Ovary (tissue), 3 donors: ENCODE measurements around the gene LCLAT1.

Experiments
- EP300 ChIP-seq: sonication (generic); formaldehyde crosslinking; IDR thresholded peaks from one replicate; pipeline ENCODE4 v1.6.1; 2017; ENCODE audit warnings: antibody characterized with exemption
- POLR2A ChIP-seq: fragments of 450-650 bp; IDR thresholded peaks from one replicate; pipeline ENCODE4 v1.6.1; 2017; ENCODE audit warnings: antibody characterized with exemption, mild to moderate bottlenecking, moderate library complexity
- TF ChIP-seq, protein P1 (sequence below), 3 donors: fragments of 450-650 bp in 2 of 3; fragments of 200-600 bp in 1 of 3; IDR thresholded peaks; one replicate each; pipeline versions ENCODE4 v1.5.1 to v1.8.0; 2016 to 2022; ENCODE audit warnings: antibody characterized with exemption in 3 of 3, mild to moderate bottlenecking in 1 of 3
- donor health status: DM: no; HTN: no; CAD: no.

DNA sequence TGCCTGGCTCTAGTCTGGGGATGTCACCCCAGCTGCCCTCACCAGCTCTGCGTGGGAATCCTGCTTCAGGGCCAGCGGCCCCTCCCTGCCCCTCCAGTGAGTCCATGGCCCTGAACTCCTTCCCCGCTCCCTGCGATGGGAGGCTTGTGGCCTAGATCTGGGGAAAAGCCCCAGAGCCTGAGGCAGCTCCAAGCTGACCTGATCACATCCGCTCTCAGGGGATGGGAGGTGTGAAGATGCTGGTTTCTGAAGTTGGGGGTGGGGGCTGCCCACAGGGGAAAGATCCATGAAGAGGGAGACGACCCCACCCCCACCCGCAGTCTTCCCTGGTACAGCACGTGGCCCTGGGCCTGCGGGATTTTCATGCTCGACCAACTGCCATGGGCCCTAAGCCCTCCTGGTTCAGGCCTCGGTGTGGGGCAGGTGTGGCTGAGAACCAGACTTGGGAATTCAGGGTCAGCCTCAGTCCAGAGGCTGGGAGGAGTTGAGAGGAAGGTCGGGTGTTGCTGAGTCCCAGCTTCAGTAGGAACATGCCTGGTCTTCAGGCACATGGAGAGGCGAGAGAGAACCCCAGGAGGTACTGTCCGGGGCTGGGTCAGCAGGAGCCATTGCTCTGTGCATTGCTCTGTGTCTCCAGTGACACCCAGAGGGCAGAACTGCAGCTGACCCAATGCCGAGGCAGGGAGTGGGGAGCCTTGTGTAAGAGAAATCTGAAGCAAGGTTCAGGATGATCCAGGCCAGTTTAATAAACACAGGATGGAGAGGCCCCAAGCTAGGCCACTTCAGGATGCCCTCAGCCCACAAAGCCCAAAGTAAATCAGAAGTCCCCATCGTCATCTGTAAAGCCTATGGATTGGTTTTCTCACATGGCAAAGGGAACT is 245.1 kb downstream of the LCLAT1 start:
- TF ChIP-seq, protein P1, sequence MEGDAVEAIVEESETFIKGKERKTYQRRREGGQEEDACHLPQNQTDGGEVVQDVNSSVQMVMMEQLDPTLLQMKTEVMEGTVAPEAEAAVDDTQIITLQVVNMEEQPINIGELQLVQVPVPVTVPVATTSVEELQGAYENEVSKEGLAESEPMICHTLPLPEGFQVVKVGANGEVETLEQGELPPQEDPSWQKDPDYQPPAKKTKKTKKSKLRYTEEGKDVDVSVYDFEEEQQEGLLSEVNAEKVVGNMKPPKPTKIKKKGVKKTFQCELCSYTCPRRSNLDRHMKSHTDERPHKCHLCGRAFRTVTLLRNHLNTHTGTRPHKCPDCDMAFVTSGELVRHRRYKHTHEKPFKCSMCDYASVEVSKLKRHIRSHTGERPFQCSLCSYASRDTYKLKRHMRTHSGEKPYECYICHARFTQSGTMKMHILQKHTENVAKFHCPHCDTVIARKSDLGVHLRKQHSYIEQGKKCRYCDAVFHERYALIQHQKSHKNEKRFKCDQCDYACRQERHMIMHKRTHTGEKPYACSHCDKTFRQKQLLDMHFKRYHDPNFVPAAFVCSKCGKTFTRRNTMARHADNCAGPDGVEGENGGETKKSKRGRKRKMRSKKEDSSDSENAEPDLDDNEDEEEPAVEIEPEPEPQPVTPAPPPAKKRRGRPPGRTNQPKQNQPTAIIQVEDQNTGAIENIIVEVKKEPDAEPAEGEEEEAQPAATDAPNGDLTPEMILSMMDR (IDR thresholded peaks at IDR 0.05), result no peak
- TF ChIP-seq POLR2A (no peak), EP300 (no peak)
